Endometrium (tissue), 2 donors: ENCODE measurements around the gene GNG7.
"Not testable (repeated sequence)": the region's sequence is repeated elsewhere in the genome, so short reads cannot be mapped to it uniquely, and the experiment has no call there.

Experiments
- FAIRE-seq: peaks from 2 replicates; lab custom pipeline; 2012; peaks lifted over from hg19 to GRCh38; lab: Jason Lieb, UNC
- donor health status: control.
- donor health status: control.

Gene GNG7

DNA sequence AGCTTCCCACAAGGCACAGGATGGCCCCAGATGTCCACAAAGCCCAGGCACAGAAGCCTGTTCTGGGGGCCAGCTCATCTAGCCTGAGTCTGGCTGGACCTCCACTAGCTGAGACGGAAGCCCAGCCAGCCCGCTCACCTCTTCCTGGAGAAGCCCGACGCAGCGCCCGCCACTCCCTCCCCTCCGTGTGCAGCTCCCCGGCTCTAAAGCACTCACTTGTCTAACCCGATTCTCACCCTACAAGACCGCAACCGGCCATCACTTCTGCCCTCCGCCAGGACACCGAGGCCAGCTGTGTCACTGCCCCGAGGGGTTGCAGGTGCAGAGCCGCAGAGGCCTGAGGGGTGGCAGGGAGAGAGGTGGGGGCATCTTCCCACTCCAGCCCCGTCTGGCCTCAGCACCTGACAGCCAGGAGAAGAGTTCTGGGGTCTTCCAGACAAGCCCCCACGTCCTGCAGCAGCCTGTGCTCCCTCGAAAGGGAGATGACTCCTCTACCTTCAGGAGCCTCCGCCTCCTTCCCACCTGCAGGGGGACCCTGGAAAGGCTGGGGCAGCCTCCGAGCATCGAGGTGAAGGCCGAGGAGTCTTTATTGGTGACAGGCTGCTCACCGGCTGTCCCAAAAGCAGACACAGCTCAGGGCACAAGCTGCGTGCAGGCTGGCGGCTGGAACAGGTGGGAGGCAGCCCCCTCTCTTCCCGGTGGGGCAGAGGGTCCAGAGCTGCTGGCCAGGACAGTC is 24.6 kb upstream of the GNG7 start:
- FAIRE-seq, result no peak

DNA sequence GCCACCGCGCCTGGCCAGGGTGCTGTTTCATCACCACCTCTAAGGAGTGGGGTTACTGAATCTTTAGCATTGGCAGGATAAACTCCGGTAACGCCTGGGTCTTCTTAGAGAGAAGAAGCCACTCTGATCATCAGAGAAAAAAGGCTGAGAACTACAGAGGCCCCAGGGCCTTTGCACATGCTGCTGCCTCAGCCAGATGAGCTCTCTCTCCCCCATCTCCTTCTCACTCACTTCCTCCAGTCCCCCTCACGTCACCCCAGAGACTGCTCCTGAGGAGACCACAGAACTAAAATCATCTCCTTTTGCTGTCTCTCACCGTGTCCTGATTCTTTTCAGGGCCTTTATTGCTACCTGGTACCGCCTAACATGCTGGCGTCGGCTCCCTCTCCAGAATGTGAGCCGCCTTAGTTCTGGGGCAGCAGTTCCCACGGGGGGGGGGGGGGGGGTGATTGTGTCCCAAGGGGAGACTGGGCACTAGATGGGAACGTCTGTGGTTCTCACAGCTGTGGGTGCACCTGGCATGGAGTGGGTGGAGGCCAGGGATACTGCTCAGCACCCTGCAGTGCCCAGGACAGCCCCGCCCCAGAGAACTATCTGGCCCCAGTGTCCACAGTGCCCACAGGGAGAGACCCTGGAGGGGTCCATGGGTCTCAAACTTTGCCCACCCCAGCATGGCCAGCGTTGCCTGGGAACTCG is 23.8 kb upstream of the GNG7 start:
- FAIRE-seq, result no peak

DNA sequence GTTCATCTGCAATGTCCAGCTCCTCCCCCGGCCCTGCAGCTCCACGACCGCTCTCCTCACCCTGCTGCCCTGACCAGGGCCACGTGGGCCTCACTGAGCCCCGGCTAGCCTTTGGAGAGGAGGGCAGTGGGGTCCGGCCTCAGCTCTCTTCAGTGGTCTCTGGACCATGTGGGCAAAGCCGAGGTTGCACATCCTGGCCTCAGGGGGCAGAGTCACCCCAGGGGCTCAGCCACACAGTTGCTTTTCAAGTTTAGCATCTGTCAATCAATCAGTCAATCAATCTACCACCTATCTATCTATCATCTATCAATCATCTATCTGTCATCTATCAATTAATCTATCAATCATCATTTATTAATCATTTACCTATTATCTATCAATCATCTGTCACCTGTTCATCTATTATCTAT is 21.7 kb upstream of the GNG7 start:
- FAIRE-seq, result no peak

DNA sequence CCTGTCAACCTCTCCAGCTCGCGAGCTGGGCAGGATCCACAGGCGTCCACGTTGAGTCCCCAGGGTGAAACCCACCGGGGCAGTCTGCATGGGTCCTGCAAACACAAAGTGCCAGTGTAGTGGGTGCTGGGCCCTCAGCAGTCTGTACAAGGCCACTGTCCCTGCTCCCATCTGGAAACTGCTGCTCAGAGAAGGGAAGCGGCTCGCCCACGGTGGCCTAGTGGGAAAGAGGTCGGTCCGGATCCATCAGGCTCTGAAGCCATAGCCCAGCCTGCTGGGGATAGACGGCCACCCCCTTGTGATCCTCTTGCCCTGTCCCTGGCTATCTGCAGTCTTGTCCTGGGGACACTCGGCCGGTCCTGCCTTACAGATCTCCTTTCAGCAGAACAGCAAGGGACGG is 21.3 kb upstream of the GNG7 start:
- FAIRE-seq, result no peak

DNA sequence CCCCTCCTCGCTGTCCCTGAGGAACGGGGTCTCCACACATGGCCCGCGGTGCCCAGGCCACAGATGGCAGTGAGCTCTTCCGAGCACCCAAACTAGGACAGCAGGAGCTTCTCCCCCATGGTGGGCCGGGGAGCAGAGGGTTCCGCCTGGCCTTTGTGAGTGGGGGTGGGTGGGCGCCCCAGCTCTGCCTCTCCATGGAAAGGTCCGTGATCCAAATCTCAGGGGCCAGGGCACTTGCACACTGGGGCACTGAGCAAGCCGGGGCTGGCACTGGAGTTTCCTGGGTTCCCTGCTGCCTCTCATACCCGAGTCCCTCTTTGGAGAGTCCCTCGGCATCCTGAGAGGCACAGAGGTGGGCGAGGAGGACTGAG is 20.8 kb upstream of the GNG7 start:
- FAIRE-seq, result no peak

DNA sequence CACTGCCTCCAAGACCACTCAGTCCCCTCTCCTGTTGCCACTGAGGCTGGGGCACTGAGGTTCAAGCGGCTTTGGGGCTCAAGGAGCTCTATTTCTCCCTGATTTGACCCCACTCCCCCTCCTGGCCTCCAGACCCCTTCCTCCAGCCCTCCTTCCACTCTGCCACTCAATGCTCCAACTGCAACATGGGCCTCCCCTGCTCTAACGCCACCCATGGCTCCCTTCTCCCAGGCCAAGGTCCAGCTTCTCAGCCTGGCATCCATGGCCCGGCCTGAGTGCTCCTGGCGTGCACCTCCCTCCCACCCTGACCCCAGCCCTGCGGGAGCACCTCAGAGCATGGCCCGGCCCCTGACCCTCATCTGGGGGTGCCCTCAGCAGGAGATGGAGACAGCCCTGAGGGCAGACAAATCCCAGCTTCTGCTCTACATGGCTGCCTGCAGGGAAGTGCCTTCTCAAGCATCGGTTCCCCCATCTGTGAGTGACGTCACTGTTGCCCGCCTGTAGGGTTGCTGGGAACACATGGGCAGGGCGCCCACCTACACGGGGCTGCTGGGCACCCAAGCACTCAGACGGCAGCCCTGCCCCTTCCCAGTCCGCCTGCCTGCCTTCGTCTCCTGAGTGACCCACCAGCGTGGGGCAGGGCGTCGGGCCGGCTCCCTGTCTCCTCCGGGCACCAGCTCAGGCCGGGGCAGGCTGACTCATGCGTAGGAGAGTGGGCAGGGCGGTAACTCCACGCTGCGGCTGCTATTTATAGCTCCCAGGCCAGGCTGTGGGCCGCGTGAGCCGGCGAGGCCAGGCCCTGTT is 20.2 kb upstream of the GNG7 start:
- no peak for FAIRE-seq

DNA sequence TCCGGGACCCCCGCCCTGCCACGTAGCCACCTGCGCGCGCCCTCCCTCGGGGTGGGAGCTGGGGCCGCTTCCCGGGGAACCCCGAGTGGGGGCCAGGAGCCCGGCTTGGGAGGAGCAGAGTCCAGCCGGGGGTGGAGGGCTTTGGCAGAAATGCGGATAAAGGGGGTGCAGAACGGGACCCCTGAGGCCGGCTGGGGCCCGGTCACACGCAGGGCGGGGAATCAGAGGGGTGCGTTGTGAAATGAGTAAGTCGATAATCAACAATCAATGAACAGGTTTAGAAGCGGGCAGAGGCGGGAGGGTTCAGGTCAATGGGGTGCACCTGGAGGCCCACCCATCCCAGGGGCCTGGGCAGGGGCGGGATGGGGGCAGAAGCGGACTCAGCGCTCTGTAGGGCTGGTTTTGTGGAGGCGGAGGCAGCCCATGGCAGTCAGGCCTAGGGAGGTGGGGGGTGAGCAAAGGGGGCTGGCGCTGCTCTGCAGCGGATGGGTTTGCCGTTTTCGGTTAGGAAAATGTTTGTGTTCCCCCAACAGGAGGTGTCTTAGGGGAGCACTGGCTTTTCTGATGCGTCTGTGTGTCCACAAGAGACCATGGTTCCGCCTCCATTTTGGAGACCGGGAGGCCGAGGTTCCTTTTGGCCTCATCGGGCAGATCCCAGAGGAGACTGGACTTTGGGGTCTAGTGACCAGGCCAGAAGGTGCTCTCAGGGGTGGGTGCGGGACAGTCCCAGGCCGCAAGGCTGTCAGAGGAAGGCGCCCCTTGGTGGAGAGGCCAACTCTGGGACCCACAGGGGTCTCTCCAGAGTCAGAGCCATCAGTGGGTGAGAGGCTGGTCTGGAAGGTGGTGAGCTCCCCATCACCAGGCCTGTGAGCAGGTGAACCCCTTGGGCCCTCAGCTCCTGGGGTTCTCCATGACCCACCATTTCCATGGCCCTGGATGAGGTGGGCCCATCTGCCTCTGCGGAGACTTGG is 19.4 kb upstream of the GNG7 start:
- no peak for FAIRE-seq

DNA sequence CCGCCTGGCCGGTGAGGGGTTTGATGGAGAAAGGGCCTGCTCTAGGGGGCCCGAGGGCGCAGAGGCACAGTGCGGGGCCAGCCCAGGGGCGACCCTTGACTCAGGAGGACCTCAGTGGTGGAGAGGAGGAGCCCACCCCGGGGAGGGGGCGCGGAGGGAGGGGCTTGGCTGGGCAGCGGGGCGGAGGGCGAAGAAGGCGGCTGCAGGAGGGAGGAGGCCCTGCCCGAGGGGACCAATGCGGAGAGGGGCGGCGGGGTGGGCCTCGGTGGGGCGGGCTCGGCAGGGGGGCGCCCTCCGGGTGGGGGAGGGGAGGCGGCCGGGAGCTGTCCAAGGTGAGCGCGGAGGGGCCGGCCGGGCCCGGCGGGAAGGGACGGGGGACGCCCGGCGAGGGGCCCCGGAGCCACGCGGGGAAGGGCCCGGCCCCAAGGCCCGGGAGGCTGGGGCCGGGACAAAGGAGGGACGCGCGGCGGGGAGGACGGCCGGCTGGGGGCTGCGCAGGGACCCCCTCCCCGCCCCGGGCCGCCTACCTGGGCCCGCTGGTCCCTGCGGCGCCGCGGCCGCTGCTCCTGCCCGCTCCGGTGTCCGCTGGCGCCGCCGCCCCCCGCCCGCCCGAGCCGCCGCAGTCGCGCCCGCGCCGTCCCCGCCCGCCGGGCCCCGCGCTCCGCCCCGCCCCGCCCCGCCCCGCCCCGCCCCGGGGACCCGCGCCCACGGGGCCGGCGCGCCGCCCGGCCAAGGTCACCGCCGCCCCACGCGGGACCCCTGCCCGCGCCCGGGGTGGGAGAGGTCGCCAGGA is 18.5 kb upstream of the GNG7 start, which contains the start of gene DIRAS1:
TSS of gene DIRAS1 (minus strand) at position 596 of the 793 bp plus-strand sequence. CDS start 3,566 bp downstream, outside the sequence.
- FAIRE-seq, result no peak

DNA sequence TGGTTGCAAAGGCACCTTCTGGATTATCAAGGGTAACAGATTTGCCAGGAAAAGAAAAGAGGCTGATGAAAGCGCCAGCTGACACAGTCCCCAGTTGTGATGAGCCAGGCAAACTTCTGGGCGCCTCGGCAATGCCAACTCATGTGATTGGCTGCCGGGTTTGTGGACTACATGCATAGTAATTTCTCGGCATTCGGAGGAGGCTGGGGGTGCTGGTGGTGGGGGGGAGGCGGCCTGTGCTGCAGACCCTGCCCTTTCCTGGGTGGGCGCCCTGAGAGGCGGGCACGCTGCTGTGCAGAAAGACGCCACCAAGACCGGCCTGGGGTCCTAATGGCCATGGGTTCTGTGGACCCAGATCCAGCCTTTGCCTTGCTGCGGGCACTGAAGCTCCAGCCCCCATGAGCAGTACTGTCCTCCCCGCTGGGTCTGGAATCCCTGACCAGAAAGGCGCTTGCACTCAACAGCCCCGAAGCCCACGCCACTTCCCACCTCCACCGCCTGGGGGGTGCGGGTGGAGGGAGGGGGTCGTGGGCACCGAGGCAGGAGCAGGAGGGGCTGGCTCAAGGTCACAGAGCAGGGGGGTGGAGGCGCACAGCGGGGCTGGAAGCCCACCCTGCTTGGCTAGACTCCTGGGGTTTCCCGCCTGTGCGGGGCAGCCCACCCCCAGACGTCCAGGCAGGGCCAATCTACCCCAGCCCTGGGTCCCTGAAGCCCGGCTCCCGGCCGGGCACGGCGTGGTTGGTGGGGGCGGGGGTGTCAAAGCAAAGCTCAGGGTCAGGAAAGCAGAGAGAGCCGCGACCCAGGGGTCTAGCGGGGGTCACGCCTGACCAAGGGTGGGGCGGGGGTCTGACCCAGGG is 17.7 kb upstream of the GNG7 start:
- FAIRE-seq, result no peak

DNA sequence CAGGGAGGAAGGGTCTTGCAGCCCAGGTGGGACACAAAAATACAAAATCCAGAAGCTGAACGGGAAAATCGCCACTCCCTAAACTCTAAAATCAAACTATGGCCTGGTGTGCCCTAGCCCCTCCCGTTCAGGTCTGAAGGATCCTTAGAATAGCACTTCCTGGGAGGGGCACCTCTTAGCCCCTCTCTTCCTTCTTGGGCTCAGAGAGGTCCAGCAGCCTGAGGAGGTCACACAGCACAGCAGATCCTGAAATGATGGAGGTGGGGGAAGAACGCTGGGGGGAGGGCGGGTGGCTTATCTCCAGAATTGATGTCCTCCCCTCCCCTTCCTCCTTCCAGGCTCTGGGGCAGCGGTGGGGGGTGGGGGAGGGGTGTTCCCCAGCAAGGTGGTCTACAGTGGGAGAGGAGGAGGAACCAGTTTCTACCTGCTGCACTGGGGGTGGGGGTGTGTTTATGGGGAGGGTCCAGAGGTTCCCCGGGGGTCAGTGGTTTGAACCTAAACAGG is 16.8 kb upstream of the GNG7 start:
- no peak for FAIRE-seq

DNA sequence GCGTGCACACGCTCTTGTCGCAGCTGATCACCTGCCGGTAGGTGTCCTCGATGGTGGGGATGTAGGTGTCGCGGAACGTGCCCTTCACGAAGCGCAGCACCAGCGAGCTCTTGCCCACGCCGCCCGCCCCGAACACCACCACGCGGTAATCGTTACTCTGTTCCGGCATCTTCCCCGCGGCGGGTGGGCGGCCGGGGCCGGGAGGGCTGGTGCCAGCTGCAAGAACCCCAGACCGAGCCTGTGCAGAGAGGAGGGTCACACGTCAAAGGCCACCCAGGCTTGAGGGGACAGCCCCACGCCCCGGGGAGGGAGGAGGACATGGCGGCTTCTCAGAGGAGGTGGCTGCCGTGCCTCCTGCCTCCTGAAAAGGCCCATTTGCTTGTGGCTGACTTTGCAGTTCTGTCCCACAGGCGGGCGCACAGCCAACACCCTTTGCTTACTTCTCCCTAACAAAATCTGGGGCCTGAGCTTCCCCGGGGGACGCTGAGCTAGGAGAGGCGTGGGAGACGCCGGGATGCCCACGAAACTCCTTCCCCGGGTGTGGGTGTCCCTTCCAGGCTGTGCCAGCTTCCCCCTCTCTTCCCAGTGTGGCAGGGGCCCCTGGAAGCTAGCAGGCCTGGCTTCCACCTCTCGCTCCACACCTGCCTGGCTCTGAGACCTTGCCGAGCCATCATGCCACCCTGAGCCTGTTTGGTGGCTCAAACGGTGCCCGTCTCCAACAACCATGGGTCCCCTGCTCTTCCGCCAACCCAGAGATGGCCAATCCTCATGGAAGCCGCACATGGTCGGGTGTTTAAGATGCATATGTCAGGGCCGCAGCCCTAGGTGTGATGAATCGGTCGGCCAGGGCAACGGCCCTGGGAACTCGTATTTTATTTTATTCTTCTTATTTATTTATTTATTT is 15.4 kb upstream of the GNG7 start:
- no peak for FAIRE-seq

DNA sequence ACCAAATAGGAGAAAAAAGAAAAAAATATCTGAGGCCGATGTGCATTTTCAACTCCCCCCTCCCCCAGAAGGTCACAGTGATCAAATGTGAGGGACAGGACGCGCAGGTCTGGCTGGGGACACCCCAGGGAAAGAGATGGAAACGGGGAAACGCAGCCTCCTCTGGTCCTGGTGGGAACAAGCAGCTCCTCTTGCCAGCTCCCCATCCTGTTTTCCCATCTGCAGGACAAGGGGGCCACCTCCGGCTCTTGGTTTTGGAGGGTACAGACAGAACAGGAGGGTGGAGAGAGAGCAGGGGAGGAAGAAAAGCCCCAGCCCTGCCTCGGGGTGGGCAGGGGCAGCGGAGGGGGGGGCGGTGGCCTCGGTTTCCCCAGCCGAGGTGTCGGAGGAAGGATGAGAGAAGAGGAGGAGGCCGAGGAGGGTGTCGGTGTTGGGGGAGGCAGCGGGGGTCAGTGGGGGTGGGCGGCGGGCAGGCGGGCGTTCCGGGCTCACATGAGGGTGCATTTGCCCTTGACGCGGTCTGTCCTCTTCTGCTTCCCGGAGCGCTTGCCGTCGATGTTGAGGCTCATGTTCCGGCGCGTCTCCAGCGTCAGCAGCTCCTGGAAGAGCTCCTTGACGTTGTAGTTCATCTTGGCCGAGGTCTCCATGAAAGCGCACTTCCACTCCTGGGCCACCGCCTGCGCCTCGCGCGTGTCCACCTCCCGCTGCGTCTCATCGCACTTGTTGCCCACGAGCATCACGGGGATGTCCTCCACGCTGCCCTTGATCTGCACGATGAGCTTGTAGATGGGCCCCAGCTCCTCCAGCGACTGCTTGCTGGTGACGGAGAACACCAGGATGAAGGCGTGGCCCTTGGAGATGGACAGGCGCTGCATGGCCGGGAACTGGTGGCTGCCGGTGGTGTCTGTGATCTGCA is 14.5 kb upstream of the GNG7 start:
- FAIRE-seq, result no peak

DNA sequence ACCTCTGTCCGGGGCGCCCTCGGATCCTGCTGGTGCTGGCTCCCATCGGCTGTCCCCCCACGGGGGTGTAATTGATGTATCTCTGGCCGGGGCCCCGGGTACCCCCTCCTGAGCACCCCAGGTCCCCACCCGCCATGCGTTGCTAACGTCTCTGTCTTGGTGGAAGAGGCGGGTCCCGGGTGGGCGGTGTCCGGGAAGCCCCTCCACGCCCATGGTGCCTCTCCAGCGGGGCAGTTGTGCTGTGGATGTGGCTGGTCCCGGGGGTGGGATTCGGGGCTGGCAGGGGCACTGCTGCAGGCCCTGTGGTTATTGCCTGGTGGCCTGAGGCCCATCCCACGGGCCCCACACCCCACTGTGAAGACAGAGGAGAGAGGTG is 13.8 kb upstream of the GNG7 start:
- no peak for FAIRE-seq

DNA sequence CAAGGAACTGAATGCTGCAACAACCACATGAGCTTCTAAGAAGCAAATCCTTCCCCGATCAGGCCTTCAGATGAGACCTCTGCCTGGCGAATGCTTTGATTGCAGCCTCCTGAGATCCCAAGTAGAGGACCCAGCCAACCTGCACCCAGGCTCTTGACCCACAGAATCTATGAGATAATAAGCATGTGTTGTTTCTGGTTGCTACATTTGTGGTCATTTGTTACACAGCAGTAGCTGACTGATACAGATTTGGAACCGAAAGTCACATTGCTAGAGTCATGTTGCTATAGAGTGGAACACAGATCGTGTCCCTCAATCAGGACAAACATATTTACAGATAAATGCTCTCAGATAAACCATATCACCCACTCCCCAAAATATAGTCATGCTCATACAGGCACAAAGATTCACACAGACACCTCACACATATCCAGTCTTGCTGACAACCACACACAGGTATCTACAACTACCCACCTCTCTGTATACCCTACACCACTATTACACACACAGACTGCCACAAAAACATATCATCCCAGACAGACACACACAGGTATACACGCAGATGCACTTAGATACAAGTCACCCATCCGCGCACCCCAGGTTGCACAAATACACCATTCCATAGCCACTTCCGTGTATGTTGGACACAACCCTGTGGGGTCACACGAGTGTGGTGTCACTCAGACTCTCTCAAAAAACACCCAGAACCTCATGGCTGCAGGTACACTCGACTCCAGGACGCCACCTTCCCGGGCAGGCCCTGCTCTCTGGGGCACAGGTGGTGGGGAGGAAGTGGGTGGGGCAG is 13.2 kb upstream of the GNG7 start:
- no peak for FAIRE-seq

DNA sequence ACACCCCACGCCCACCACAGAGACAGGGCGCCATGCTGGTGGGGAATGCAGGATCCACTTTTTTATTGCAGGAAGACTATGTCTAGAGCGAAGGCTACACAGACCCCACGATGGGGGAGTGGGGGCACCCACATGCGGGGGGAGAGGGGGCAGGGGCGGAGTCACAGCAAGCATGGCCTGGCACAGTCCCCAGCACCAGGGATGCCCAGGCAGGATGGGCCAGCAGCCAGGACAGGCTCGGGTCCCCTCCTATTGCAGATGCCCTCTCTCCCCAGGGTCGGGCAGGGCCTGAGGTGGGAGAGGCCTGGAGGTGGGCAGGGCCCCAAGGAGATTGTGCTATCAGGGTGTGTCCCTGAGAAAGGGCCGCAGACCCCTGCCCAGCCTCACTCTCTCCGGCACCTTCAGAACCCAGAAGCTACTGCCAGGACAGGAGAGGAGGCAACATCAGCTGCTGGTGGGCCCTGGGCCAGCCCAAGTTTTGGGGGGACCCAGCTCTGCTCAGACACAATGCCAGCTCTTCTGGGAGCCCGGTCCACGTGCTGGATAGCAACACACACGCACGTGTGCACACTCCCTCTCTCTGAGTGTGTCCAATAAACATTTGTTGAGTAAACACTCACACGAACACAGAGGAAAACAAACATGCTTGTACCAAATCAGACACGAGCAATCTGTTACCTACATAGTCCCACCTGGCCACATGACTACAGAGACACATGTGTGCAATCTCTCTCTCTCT is 12.2 kb upstream of the GNG7 start:
- no peak for FAIRE-seq

DNA sequence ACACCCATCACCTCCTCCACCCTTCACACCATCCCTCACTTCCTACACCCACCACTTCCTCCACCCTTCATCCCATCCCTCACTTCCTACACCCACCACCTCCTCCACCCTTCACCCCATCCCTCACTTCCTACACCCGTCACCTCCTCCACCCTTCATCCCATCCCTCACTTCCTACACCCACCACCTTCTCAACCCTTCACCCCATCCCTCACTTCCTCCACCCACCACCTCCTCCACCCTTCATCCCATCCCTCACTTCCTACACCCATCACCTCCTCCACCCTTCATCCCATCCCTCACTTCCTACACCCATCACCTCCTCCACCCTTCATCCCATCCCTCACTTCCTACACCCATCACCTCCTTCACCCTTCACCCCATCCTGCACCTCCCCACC is 11.6 kb upstream of the GNG7 start:
- FAIRE-seq, result not testable (repeated sequence)
